MCF 10A (cell line): Measurements from ENCODE around the gene ANKMY1. TPM values are rescaled to one million over a fixed set of nuclear protein-coding genes. Genes with fewer than 3 reads are reported as not detected.

ENCODE experiments used
- BruUV-seq: library from RNA; stranded (reverse); fragments of 400-500 nt; replicated peaks from 2 replicates; lab custom pipeline; 2021; lab: Mats Ljungman, UMichigan
- CTCF ChIA-PET: fragments of 300-600 bp; sonication (Branson Sonifier 250); formaldehyde crosslinking; extraction: SDS; loops from one replicate; lab custom pipeline; 2021; ENCODE audit warnings: antibody characterized with exemption, inconsistent platforms; lab: Yijun Ruan, JAX
- POLR2A ChIA-PET: fragments of 300-600, 350-650 bp; sonication (Branson Sonifier 250); formaldehyde crosslinking; extraction: SDS; loops from one replicate; lab custom pipeline; 2020; ENCODE audit warnings: antibody characterized with exemption, inconsistent platforms; lab: Yijun Ruan, JAX
- DNase-seq: peaks from one replicate; pipeline ENCODE4 v3.0.0-alpha.2; 2018; ENCODE audit not compliant: unreplicated experiment
- H3K27ac Mint-ChIP-seq: one replicate; pipeline ENCODE4 v1.8.0; 2022; ENCODE audit warnings: mild to moderate bottlenecking, low read depth, mixed read lengths; ENCODE audit not compliant: unreplicated experiment
- H3K27me3 Mint-ChIP-seq: one replicate; pipeline ENCODE4 v1.8.0; 2022; ENCODE audit warnings: mixed read lengths; ENCODE audit not compliant: insufficient read depth, unreplicated experiment
- H3K36me3 Mint-ChIP-seq: one replicate; pipeline ENCODE4 v1.8.0; 2022; ENCODE audit warnings: mild to moderate bottlenecking, moderate library complexity, mixed read lengths; ENCODE audit not compliant: insufficient read depth, unreplicated experiment
- H3K4me1 Mint-ChIP-seq: one replicate; pipeline ENCODE4 v1.8.0; 2022; ENCODE audit warnings: mixed read lengths; ENCODE audit not compliant: insufficient read depth, unreplicated experiment
- H3K4me3 Mint-ChIP-seq: one replicate; pipeline ENCODE4 v1.8.0; 2022; ENCODE audit warnings: mild to moderate bottlenecking, moderate library complexity, mixed read lengths; ENCODE audit not compliant: unreplicated experiment
- H3K9me3 Mint-ChIP-seq: one replicate; pipeline ENCODE4 v1.8.0; 2022; ENCODE audit warnings: mixed read lengths; ENCODE audit not compliant: unreplicated experiment
- intact Hi-C: fragments of 100-400 bp; cut with micrococcal nuclease; formaldehyde crosslinking; loops from 2 replicates; pipeline ENCODE4 v1.14.1; 2022
- total RNA-seq: library from RNA; stranded (reverse); gene quantifications from 2 replicates; pipeline ENCODE4 v1.2.3, GENCODE V29; 2022
- TF ChIP-seq, protein P1 (sequence below): fragments of 200-600 bp; IDR thresholded peaks from one replicate; pipeline ENCODE4 v1.8.0; 2022; ENCODE audit warnings: antibody characterized with exemption, mild to moderate bottlenecking; ENCODE audit not compliant: unreplicated experiment

ANKMY1 gene
- total RNA-seq, 1 experiment from 2014 or later, result 22.2 TPM

- no peaks in the 10 kb centered on the region for H3K9me3 Mint-ChIP-seq
Observed at GRCh38 chr2:240512666-240513535, 44.9 kb downstream of the ANKMY1 start.

DNA sequence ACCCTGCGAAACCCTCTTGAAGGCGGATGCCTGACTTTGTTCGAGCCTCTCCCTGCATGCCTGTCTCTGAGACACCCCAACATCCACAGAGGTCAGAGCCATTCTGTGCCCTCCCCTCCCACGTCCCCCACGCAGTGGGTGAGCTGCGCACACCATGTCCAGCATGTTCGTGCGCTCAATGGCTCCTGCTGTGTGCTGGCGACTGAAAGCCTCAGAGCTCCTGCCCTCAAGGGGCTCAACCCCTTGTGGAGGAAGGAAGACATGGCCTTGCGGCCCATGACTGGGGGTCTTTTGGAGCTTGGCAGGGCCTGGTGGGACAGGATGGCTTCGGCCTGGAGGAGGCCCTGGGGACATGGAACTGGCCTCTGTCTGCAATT is 45.7 kb downstream of the ANKMY1 start:
- Mint-ChIP-seq H3K4me3 (no peak overlapping the region), H3K36me3 (peaks cover 9% of the 10 kb centered on the region), H3K27ac (no peak overlapping the region), H3K9me3 (no peaks in the 10 kb centered on the region), H3K27me3 (no peaks in the 10 kb centered on the region), H3K4me1 (peaks cover 12% of the 10 kb centered on the region)
- ChIA-PET POLR2A (no interaction called here), CTCF (interaction anchor here (0.7 to 5.3 kb wide), 3 partner anchors 80 to 478 kb away, joined by 3 to 63 read pairs (median 3); no protein-coding TSS in a partner anchor)
- intact Hi-C loops, result loop anchor here (5.0 kb wide), 1 partner anchor 55 kb away; the partner anchor contains the start of gene RNPEPL1
- no TSS peak for BruUV-seq
- TF ChIP-seq, protein P1, sequence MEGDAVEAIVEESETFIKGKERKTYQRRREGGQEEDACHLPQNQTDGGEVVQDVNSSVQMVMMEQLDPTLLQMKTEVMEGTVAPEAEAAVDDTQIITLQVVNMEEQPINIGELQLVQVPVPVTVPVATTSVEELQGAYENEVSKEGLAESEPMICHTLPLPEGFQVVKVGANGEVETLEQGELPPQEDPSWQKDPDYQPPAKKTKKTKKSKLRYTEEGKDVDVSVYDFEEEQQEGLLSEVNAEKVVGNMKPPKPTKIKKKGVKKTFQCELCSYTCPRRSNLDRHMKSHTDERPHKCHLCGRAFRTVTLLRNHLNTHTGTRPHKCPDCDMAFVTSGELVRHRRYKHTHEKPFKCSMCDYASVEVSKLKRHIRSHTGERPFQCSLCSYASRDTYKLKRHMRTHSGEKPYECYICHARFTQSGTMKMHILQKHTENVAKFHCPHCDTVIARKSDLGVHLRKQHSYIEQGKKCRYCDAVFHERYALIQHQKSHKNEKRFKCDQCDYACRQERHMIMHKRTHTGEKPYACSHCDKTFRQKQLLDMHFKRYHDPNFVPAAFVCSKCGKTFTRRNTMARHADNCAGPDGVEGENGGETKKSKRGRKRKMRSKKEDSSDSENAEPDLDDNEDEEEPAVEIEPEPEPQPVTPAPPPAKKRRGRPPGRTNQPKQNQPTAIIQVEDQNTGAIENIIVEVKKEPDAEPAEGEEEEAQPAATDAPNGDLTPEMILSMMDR, result no peak
- no peak for DNase-seq

More at GRCh38 chr2:240512666-240513535, 44.9 kb downstream of the ANKMY1 start:
- POLR2A ChIA-PET, result interaction anchor here (2.7 kb wide), 1 partner anchor 74 kb away, joined by 10 read pairs; the partner anchor contains the start of gene CAPN10
- Mint-ChIP-seq H3K36me3 (peaks cover 15% of the 10 kb centered on the region), H3K4me3 (no peak overlapping the region), H3K27ac (no peak overlapping the region), H3K27me3 (no peaks in the 10 kb centered on the region), H3K4me1 (peaks cover 12% of the 10 kb centered on the region)
- TF ChIP-seq, protein P1, result no peak
- intact Hi-C loops, result loop anchor here (5.0 kb wide), 1 partner anchor 54 kb away; the partner anchor contains the start of gene RNPEPL1
- BruUV-seq, result no TSS peak
- DNase-seq, result no peak
- CTCF ChIA-PET, result interaction anchor here (0.5 to 5.3 kb wide), 8 partner anchors 12 to 623 kb away, joined by 3 to 63 read pairs (median 4); no protein-coding TSS in a partner anchor

DNA sequence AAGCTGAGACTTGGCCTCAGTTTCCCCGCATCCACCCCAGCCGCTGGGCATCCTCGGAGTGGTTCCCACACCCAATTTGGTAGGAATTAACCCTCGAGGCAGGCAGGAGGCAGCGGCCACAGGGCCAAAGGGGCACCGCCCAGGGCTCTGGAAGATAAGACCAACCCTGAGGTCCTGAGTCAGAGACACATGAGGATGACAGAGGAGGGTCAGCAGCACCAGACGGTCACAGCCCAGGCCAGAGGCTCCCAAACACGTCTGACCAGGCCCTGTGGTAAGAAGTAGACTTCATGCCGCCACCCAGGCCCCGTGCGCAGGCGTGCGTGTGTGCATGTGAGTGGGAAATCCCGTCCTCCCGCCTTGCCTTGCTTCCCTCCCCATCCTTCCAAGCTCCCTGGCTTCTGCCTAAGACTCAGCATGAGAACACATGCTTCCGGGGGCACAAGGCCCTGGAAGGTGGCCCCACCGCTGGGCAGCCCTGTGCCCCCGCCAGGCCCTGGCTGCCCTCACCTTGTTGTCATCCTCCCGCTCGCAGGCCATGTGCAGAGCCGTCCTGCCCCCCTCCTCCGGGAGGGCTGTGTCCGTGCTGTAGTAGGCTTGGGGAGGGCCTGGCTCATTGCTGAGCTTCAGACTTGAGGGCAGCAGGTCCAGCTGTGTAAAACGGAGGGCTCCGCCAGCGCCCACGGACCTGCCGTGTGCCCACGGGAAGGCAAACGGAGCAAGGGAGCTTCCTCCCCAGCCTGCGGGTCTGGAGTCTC is 46.3 kb downstream of the ANKMY1 start:
- TF ChIP-seq, protein P1, result no peak
- H3K27ac Mint-ChIP-seq, result no peak overlapping the region
- no TSS peak for BruUV-seq
- no peaks in the 10 kb centered on the region for H3K9me3 Mint-ChIP-seq
- CTCF ChIA-PET, result interaction anchor here (0.7 to 5.3 kb wide), 3 partner anchors 80 to 479 kb away, joined by 3 to 63 read pairs (median 3); no protein-coding TSS in a partner anchor
- no peak overlapping the region for H3K4me3 Mint-ChIP-seq
- POLR2A ChIA-PET, result no interaction called here
- intact Hi-C loops, result loop anchor here (5.0 kb wide), 1 partner anchor 56 kb away; the partner anchor contains the start of gene RNPEPL1
- peaks cover 9% of the 10 kb centered on the region for H3K36me3 Mint-ChIP-seq
- DNase-seq, result no peak
- peaks cover 12% of the 10 kb centered on the region for H3K4me1 Mint-ChIP-seq
- H3K27me3 Mint-ChIP-seq, result no peaks in the 10 kb centered on the region
